ENCODE measurements around the gene EXOC6B.

- TF ChIP-seq CTCF (IDR thresholded peaks at IDR 0.05) (no peak), POLR2A (IDR thresholded peaks at IDR 0.05) (no peak)
Measured at GRCh38 chr2:72669121-72669520, 156.7 kb downstream of the EXOC6B start.
